Ramos (cell line): ENCODE data around the gene CERS5.
"Not testable (repeated sequence)": the region's sequence is repeated elsewhere in the genome, so short reads cannot be mapped to it uniquely, and the experiment has no call there.

Experiments
- in situ Hi-C: fragments of 300-500 bp; cut with MboI; formaldehyde crosslinking; loops from one replicate; pipeline ENCODE4 v1.14.3; 2022; ENCODE audit warnings: low sequenced_read_pairs; ENCODE audit not compliant: unreplicated experiment

Gene CERS5

DNA sequence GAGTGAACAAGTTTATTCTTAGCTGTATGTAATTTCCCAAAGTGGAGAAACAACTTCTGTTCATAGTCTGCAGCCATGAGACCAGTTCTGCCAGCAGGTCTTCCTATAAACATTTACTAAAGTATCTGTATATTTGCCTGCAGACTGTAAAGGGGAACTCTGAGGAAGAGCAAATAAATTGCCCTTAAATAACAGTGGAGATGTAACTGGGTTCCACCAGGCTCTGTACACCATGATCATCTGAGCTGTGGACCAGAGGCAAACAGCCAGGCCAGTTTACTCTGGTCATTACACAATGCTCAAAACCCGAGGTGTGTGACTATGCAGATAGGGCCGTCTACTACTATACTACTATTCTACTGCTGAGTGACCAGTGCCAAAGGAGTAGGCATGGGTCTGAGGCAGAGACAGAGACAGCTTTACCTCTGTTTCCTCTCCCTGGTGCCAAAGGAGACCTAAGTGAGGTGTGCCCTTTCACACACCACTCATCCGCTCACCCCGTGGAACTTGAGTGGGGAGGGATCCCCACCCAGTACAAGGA, 21.1 kb upstream of the CERS5 start:
- in situ Hi-C loops: no loop called here

DNA sequence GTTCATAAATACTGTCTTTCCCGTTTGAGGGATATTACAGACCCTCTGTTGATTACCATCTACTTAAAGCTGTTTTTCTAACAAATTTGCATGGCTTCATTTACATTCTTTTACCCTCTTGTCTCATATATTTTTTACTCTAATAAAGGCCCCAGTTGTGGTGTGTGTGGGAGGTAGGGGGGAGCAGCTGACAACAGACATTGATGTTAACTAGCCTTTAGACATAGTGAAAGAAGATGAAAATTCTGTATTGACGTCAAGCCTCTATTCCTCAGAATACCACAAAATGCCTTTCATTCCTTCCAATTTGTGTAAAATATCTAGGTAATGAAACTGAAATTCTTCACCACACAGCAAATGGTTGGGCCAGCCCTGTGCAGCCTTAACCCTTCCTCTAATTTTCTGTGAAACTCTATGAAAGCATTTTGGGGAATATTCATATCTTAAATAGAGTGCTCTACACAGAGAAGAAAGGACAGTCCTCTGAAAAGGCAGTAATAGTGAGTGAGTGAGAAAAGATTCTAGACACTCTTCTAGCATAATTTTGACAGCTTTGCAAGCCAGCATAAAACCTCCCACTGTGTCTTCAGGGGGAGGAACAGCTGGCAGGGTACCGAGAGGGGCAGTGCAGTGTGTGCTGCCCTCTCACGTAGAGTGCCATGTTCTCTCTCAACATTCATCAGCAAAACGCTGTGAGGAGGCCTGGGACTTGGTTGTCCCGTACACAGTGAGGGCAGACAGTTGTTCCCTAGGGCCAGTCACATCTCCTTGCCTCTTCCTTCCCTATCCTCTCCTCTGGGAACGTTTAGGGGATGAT, 20.1 kb upstream of the CERS5 start:
- in situ Hi-C loops: no loop called here

DNA sequence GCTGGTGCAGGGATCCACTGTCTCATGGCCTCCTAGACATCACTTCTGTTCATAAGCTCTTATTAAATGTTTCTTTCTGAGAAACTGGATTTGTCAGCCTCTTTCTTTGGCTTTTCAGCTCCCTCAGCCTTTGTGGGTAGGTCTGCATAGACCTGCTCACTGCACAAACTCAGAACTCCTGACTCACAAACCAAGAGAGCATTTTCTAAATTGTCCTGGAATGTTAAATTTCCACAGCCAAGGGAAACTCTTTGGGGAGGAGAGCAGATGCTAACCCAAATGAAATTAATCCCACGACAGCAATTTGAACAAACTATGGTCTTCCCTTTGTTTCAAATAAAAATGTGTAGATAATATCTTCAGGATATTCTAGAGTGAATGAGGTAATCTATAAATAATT, 19.5 kb upstream of the CERS5 start:
- in situ Hi-C loops: no loop called here

DNA sequence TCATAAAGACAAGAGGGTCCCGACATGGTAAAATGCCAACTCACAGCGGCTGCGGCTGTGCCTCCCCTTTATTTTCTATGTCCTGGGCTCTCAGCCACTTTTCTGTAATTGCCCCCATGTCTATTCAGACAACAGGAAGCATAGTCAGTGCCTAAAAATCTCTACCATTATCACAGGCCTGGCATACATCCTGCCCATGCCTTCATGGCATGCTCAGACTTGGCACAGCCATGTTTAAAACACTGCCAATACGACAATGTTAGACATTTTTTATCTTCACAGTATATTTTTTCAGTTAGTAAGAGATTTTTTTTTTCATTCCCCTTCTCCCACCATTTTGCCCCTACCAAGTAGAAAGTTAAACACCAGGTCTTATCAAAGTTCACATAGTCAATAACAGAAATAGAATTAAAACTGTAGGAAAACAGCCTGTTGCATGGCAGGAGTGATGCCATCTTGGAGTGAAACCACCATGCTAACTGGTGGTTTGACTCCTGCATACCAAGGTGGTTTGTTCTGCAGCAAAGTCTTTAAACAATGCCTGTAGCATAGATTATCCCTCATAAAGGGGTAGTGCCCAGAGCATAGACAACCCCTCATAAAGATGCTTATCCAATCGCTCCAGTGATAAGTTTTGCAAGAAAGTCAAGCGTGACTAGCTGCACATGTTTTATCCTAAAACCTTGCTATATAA, 18.9 kb upstream of the CERS5 start:
- in situ Hi-C loops: no loop called here

DNA sequence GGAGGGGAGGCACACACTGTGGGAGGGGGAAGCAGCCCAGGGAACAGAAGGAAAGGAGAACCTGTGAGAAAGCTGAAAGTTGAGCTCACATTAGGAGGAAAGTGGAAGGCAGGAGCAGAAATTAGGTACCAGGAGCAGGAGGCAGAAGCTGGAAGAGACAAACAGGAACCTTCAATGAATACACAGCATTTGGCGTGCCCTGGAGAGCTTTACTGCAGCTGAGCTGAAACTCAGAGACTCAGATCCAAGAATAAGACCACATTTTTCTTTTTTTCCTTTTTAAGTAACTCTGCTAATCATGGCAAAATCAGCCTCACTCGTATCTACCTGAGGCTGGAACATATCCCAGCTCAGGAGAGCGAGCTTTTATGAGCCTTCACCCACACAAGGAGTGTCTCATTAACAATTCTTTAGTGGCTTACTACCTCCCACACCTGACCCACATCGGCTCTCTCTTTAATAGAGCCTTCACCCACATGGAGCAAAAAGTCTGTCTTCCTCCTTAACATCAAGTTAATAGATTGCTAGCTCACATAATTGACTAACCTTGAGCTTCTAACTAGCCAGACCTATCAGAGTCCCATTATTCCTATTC, 18.2 kb upstream of the CERS5 start:
- in situ Hi-C loops: no loop called here

DNA sequence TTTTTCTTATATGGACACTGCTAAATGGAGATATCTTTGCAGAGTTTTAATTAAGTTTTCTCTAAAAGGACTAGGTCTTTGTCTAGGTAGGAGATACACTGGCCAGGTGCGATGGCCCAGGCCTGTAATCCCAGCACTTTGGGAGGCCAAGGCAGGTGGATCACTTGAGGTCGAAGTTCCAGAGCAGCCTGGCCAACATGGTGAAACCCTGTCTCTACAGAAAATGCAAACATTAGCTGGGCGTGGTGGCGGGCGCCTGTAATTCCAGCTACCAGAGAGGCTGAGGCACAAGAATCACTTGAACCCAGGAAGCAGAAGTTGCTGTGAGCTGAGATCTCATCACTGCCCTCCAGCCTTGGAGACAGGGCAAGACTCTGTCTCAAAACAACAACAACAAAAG, 17.1 kb upstream of the CERS5 start:
- in situ Hi-C loops: no loop called here

DNA sequence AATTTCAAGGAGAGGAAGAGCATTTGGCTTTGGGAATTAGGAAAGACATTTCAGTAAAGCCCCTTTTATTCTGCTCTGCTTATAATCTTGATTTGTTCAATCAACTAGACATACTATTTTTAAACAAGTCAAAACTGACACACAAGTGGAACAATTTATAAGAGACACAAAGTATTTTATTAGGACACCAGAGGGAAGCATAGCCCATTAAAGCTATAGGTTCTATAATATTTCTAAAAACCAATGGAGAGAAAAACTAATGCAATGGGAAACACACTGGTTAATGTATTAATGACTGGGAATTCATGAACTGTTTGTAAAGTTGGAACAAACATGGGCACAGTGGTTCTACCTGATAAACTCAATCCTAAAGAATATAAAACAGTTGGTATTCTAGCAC, 15.3 kb upstream of the CERS5 start:
- in situ Hi-C loops: no loop called here

DNA sequence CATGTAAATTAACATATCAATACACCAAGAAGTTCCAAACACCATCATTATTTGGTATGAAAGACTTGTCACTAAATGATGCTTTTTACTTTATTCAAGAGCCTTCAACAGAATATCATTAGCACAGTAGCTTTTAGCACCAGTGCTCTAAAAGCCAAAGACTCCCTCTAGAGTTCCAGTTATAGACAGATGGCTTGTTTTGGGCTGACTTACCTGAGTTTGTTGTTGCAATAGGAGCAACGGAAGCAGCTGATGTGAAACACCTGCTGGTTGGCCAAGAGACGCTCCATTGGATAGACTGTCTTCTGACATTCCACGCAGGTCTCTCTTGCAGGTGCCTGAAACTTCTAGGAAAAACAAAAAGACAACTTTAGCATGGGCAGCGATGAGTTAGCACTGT, 14.5 kb upstream of the CERS5 start:
- in situ Hi-C loops: no loop called here

DNA sequence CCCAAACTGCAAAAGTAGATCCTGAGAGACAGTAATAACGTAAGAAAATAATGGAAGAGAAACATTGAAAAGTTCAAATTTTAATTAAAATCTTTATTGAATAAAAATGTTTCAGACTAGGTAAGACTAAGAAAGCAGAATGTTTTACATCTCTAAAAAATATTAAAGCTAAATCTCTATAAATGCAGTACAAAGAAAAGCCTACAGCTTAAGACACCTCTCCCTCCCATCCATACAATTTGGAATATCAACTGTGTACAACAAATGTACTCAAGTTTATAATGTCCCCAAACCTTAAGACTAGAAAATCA, 8.5 kb upstream of the CERS5 start:
- in situ Hi-C loops: loop anchor here (5.0 to 10.0 kb wide), 2 partner anchors 103 to 211 kb away; partner anchors contain the start of gene AQP5

DNA sequence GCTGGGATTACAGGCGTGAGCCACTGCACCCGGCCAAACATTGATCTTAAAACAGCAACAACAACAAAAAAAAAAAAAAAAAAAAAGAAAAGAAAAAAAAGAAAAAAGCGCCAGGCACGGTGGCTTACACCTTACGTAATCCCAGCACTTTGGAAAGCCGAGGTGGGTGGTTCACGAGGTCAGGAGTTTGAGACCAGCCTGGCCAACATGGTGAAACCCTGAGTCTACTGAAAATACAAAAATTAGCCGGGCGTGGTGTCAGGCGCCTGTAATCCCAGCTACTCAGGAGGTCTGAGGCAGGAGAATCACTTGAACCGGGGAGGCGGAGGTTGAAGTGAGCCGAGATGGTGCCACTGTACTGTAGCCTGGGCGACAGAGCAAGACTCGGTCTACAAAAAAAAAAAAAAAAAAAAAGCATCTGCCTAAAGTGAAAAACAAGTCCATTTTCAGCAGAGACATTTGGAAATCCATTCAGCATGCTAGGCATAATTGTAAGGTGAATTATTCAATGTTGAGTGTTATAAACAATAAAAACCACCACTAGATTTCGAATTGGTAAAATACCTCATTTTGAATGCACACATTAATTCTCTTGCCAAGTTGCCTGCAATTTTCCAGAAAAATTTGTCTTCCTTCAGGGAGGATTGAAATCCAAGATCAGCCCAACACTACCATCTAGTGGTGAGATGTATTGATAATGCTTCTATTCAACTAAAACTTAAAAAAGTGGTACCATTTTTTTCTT, 8.0 kb upstream of the CERS5 start:
- in situ Hi-C loops: loop anchor here (5.0 to 10.0 kb wide), 2 partner anchors 103 to 210 kb away; partner anchors contain the start of gene AQP5

DNA sequence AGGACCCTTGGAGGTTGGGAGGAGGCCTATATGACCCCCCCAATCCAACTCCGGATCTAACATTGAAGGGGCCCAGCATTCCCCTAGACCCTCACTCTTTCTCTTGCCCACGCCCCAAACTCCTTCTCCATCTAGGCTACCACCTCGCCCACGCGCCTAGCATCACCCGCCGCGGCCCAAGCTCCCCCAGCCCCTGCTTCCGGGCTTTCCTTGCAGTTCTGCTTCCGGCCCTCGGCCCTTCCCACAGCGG, 445 bp downstream of the CERS5 start:
- in situ Hi-C loops: no loop called here

DNA sequence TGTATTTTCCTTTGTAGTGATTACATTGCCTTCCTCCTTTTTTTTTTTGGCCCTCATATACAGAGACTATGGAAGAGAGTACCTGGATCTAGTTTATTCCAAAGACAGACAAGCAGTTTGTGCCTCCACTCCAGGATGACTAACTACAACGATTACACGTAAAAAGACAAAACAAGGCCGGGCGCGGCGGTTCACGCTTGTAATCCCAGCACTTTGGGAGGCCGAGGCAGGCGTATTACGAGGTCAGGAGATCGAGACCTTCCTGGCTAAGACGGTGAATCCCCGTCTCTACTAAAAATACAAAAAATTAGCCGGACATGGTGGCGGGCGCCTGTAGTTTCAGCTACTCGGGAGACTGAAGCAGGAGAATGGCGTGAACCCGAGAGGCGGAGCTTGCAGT, 2.2 kb downstream of the CERS5 start:
- in situ Hi-C loops: no loop called here

DNA sequence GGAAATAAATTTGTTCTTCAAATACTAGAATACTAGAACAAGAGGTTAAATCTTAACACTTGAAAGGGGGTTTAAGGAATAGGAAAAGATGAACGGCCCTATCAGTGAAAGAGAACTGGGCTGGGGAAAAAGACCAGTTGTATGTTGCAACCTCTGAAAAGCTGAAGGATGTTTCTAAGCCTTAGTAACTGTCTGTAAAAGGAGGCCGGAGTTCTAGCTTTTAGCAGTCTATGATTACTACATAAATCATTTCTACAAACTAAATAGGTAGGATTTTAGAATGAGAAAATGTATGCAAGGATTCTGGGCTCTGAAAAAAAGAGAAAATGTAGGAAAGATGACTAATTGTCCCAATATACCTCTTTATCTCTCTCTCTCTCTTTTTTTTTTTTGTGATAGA, 4.9 kb downstream of the CERS5 start:
- in situ Hi-C loops: no loop called here

DNA sequence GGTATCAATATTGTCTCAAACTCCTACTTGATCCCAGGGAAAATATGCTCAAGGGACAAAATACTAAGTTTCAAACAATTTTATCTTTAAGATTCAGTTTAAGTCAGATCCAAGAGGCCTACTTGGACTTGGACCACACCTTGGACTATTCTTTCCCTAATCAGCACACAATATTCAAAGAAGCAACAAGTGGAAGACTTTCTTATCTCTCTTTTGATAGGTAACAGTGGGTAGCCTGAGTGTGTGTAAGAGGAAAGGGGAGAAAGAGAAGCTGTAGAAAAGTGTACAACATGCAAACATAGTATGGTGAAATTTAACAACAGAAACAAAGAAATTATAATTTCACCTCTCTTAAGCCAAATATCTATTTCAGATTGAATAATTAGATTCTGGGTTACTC, 6.5 kb downstream of the CERS5 start:
- in situ Hi-C loops: no loop called here

DNA sequence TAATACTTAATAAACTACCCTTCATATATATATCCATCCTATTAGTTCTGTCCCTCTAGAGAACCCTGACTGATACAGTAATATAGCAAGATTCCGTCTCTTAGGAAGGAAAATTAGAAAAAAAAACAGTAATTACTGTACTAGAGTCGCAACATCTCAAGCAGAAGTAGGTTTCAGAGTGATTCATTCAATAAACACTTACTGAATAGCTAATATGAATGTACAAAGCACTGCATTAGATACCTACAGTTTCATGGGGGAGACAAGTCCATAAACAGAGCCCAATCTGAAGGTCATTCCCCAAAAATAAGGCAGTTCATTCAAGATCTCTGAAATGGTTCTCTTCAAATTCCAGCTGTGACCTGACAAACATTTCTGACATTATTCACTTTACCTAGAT, 9.9 kb downstream of the CERS5 start:
- in situ Hi-C loops: no loop called here

DNA sequence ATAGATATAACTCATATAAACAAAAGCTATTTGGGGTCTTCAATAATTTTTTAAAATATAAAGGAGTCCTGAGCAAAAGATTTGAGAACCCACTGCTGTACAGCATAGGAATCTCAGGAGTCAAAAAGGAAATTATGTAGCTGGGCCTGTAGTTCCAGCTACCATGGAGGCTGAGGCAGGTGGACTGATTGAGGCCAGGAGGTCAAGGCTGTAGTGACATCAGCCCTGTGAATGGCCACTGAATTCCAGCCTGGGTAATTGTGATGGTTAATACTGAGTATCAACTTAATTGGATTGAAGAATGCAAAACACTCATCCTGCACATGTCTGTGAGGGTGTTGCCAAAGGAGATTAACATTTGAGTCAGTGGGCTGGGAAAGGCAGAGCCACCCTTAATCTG, 10.5 kb downstream of the CERS5 start:
- in situ Hi-C loops: no loop called here

DNA sequence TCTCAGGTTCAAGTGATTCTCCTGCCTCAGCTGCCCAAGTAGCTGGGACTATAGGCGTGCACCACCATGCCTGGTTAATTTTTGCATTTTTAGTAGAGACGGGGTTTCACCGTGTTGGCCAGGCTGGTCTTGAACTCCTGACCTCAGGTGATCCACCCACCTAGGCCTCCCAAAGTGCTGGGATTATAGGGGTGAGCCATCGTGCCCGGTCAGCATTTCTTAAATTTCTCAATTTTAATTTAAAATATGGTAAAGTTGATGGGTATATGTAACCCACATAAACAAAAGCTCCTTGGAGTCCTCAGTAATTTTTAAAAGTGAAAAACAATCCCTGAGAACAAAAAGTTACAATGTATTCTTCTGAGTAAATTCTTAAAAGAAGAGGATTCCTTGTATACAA, 12.2 kb downstream of the CERS5 start:
- in situ Hi-C loops: not testable (repeated sequence)

DNA sequence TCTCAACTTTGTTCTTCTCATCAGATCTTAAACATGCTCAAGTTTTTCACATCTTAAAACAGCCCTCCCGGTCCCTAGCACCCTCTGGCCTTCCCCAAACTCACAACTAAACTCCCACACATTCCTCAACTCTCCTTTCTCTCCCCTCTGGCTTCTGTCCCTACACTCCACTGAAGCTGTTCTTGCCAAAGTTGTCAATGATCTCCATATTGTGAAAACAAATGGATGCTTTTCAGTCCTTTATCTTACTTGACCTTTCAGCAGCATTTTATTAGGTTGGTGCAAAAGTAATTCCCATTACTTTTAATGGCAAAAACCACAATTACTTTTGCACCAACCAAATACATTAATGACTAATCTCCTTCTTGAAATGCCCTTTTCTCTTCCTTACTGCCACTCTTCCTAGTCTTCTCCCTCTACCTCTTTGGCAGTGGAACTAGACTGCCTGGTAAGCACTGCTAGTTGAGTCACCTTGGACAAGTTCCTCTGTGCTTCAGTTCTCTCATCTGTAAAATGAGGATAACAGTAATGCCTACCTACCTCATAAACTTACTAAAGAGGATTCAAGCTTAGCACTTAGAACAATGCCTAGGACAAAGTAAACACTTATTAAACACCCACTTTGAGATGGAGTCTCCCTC, 16.0 kb downstream of the CERS5 start:
- in situ Hi-C loops: no loop called here

DNA sequence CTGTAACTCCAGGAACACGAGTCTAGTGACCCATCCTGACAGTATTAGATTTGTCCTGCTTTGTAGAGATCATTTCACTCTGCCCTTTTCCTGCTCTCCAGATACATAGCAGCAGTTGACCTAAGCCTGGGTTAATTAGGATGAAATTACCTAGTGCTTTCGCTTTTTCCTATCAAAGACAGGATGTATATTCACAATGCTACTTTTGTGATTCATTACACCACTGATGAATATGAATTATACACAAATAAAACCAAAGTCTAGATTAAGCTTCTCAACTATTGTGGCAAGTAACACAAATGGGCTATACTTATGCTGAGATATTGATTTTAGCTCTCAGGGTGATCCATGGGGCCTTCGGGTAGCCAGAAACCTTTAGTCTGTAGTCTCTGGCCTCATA, 17.9 kb downstream of the CERS5 start:
- in situ Hi-C loops: no loop called here

DNA sequence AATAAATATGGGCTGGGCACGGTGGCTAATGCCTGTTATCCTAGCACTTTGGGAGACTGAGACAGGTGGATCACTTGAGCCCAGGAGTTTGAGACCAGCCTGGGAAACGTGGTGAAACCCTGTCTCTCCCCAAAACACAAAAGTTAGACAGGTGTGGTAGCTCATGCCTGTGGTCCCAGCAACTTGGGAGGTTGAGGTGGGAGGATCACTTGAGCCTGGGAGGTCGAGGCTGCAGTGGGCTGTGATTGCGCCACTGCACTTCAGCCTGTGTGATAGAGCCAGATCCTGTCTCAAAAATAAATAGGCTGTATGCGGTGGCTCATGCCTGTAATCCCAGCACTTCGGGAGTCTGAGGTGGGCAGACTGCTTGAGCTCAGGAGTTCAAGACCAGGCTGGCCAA, 19.2 kb downstream of the CERS5 start:
- in situ Hi-C loops: not testable (repeated sequence)
